GM19395 (cell line): ENCODE measurements around the gene HS6ST2.
"Not testable (repeated sequence)": the region's sequence is repeated elsewhere in the genome, so short reads cannot be mapped to it uniquely, and the experiment has no call there.

Experiments
- ATAC-seq: cut with Tn5 transposase; IDR thresholded peaks from one replicate; pipeline ENCODE4 v1.9.1; 2021; ENCODE audit warnings: mild to moderate bottlenecking, moderate library complexity; ENCODE audit not compliant: unreplicated experiment

The HS6ST2 gene

GRCh38 chrX:132945055-132945599 lies 13.3 kb downstream of the HS6ST2 start:
- not testable (repeated sequence) for ATAC-seq

DNA sequence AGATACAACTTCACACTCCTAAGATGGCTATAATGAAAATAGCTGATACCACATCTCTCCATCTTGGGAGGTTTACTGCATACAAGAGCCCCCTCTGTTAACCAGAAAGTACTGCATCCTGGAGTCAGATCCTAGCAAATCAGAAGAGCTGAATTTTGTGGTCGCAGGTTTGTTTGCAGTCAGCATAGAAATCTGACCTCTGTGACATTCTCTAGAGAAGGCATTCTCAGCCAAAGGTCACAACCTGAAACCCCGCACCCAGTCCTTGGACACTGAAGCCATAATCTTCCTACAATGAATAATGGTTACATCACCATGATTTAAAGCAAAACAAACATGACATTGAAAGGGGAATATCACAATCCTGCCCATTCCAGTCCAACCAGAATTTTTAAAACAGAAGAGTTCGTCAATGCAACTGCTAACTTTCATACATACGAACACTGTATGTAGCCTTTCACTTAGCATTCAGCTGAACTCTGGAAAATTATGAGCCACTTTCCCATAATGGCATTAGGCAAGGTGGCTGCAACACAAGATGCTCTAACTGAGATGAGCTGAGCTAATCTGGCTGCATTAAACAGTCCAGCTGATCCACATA lies 17.6 kb downstream of the HS6ST2 start:
- no peak for ATAC-seq

DNA sequence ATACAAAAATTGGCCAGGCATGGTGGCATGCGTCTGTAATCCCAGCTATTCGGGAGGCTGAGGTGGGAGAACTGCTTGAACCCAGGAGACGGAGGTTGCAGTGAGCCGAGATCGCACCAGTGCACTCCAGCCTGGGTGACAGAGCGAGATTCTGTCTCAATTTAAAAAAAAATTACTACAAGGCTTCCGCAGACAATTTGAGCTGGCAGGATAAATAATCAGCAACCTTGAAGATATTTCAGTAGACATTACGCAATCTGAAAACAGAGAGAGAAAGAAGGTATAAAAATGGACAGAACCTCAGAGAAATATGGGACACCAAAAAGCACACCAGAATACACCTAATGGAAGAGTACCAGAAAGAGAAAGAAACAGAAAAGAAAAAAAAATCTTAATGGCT lies 25.3 kb downstream of the HS6ST2 start:
- ATAC-seq: no peak

GRCh38 chrX:132924426-132924825 lies 34.0 kb downstream of the HS6ST2 start:
- no peak for ATAC-seq

DNA sequence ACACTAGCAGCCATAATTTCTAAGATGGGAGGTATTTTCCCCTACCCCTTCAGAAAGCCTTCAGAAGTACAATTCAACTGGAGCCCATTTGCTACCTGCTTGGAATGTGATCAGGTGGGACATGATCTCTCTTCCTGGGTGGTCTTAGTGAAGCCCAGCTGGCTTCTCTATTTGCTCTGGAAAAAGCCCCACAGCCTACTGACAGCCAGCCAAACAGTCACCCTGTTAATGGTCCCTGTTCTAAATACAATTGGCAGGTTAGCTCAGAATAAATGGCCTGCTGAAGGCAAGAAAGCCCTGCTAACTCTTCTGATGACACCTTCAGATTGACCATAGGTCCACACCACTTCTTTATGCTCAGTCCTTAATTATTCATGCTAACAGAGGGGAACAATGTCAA lies 39.9 kb downstream of the HS6ST2 start:
- no peak for ATAC-seq

- ATAC-seq: no peak
Observed at GRCh38 chrX:132916349-132916748, 42.1 kb downstream of the HS6ST2 start.

DNA sequence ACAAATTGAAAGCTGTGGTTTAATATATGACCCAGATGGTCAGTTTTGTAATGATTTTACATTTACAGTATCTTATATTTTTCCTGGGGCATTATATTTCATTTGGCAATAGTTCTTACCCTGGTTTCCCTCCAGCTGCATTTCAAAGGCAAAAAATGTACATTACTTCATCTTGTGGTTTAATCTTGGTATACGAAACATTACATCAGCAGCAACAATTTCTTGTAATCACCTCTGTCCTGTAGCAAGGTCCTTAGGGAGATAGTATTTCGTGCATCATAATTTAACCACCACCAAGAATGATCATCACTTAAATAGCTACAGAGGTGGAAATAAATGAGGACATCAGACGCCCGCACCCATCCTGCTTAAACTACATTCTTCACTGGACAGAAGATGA lies 48.8 kb downstream of the HS6ST2 start:
- ATAC-seq: no peak

GRCh38 chrX:132908891-132909290 lies 49.5 kb downstream of the HS6ST2 start:
- no peak for ATAC-seq

GRCh38 chrX:132900633-132901293 lies 57.7 kb downstream of the HS6ST2 start:
- ATAC-seq: no peak

DNA sequence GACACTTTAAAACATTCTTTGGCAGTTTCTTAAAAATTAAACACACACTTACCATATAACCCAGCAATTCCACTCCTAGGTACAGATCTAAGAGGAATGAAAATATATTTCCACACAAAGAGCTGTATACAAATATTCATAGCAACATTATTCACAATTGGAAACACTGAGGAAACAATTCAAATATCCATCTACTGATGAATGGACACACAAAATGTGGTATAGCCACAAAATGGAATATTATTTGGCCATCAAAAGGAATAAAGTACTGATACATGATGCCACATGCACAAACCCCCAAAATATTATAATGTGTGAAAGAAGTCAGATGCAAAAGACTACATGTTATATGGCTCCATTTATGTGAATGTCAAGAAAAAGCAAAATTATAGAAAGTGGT lies 70.9 kb downstream of the HS6ST2 start:
- no peak for ATAC-seq

GRCh38 chrX:132883358-132883915 lies 75.0 kb downstream of the HS6ST2 start:
- no peak for ATAC-seq

GRCh38 chrX:132880753-132881152 lies 77.7 kb downstream of the HS6ST2 start:
- ATAC-seq: not testable (repeated sequence)

DNA sequence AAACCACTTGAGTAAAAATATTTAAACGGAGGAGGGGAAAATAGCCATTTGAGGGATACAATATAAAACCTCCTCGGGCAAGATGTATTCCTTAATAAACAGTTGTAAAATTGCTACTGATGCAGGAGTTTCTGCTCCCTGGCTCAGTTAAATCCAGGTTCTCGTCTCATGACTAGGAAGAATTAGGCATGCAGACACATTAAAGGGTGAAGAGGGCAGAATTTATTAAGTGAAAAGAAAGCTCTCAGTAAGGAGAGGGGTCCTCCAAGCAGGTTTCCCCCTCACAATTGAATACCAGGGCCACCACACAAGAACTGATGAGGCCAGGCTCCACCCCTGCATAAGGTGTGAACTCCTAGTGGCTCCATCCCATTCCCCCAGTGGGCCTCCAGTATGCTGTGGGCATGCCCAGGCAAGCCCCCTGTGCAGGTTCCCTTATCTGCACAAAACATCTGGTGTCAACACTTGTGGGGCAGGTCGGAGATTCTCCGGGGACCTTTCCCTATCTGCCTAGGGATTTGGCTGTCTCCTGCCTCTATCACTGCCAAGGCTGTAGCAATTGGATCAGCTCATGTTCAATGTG lies 80.4 kb downstream of the HS6ST2 start:
- no peak for ATAC-seq

DNA sequence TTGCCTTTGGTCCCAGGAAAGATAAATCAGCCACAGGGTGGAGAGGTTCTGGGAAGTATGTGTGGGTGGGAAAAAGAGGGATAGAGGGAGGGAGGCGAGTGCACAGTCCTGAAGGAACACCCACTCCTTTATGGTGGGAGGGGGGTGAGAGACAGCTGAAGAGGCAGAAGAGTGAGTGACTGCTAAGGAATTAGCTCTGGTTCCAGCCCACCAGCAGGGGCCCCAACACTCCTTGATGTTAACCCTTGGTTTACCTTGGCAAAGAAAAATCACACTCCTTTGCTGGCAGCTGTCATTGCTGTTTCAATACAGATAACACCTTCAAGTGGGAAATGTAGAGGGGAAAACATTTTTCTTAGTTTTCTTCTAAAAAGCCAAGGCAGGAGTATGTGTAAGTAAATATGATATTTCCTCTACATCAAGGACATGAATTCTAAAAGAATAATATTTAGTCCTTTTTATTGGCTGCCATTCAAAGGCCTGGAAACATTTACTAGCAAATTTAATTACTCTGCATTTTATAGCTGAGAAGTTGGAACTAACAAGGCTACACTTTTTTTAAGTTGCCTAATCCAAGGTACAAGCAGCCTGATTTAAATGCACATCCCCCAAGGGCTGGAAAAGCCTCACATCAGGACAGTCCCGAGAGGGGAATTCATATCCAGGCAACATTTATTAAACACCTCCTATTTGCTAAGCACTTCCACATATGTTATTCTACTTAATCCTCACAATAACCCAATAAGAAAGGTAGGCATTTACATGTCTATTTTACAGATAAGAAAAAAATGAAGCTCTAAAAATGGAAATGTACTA lies 81.7 kb downstream of the HS6ST2 start:
- ATAC-seq: no peak

DNA sequence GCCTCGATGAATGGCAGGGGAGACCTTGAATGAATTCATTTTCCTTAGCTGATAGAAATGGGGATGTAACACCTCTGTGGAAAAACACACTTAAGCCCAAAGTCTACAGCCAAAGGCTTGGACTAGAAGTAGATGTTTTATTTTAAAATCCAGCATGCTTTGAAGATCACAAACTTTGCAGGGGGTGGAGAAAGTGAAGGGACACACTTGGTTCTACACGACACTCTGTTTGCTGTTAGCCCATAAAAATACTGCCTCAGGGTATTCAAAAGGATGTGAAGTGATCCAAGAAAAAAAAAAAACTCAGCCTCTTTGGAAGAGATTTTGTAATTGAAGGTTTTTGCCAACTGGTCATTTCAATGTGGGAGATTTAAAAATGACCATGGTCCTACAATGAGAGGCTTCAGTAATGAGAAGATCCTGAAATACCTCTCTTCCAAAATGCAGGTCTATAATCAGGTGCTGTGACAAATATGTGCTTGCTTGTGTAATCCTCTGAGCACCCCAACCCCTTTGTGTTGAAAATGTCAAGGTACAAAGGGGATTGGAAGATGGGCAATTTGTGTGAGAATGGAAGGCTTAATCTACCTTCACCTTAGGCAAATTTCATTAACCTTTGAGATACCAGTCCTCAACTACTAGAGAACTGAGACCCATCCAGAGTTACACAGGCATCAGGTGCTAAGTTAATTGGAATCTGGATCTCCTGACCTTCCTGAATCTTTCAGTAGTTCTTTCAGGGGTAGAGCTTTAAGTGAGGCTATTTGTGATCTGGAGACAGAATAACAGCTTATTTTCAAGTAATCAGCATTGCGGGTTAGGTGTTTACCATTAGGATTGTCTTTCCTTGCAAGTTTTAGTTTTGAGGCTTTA lies 82.5 kb downstream of the HS6ST2 start:
- no peak for ATAC-seq

DNA sequence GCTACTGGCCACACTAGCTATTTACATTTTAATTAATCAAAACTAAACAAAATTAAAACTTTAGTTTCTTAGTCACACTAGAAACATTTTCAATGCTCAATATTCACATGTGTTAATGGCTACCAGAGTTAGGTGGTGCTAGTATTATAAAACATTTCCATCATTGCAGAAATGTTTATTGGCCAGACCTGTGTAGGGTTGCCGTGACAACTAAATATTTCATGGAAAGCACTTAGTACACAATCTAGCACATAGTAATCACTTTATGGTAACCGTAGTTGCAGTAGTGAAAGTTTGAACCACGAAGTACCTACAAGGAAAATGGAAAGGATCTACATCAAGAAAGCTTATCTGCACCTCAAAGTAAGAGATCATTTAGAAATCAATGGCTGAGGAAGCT lies 95.9 kb downstream of the HS6ST2 start:
- ATAC-seq: no peak

DNA sequence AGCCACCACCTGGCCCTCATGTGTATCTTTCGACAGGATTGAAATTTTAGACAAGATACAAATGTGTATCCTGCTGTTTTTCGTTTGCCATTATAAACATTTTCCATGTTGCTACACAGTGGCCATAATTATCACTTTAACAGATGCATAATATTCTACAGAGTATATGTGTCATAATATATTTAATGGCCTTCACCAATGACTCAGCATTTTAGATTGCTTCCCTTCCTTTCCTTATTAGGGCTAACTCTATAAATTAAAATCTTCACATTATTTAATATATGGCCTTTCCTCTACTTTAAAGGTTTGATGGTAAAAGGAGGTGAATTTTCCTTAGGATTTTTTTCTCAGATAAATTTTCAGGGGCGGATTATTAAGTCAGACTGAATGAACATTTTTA lies 97.4 kb downstream of the HS6ST2 start:
- ATAC-seq: no peak

GRCh38 chrX:132860200-132860599 lies 98.2 kb downstream of the HS6ST2 start:
- ATAC-seq: no peak

GRCh38 chrX:132858018-132858417 lies 100.4 kb downstream of the HS6ST2 start:
- ATAC-seq: no peak

GRCh38 chrX:132855780-132856341 lies 102.6 kb downstream of the HS6ST2 start:
- ATAC-seq: no peak
